Measurements from ENCODE around the gene RASSF6.

DNA sequence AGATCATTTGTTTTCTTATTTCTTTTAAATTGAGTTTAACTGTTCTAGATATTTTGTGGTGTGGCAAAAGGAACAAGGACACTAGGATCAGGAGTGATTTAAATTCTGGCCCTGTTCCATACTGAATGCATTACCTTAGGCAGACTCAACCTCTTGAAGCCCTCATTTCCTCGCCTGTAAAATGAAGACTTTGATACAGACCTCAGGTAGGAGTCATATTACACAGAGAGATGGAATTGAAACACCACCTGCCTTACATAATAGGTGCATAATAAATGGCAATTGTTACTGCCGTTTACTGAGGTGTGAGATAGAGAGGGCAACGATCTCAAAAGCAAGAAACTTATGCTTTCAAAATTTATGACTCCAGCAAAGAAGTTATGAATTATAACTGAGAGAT, 28.2 kb upstream of the RASSF6 start:
- no peak for TF ChIP-seq SP1 (IDR thresholded peaks at IDR 0.05)
- TF ChIP-seq FOXA1 (IDR thresholded peaks at IDR 0.05) = no peak
- TF ChIP-seq NFRKB (IDR thresholded peaks at IDR 0.05) = no peak
- TF ChIP-seq HDGF (IDR thresholded peaks at IDR 0.05; ENCODE audit: borderline replicate concordance) = no peak
- no peak for TF ChIP-seq FOXM1 (IDR thresholded peaks at IDR 0.05; ENCODE audit: borderline replicate concordance)
- TF ChIP-seq LEF1 (IDR thresholded peaks at IDR 0.05; ENCODE audit: borderline replicate concordance) = no peak
- TF ChIP-seq FOXK2 (IDR thresholded peaks at IDR 0.05) = no peak
- TF ChIP-seq BHLHE40 (IDR thresholded peaks at IDR 0.05; ENCODE audit: borderline replicate concordance) = no peak
